K562 (cell line): ENCODE data around the gene FPGS. TPM values are rescaled to one million over a fixed set of nuclear protein-coding genes. Genes with fewer than 3 reads are reported as not detected.
A peak's percentile ranks its signal among the peaks of the same experiment; 100 is the strongest.

Experiments
- E2F5 ChIP-seq: sonication (generic); formaldehyde crosslinking; IDR thresholded peaks from 2 replicates; pipeline ENCODE4 v1.8.0; 2022; ENCODE audit warnings: mild to moderate bottlenecking, missing genetic modification reagents
- EGR1 ChIP-seq: fragments of 450-650 bp; conservative IDR thresholded peaks from 2 replicates; pipeline ENCODE4 v1.6.1; 2017; ENCODE audit warnings: mild to moderate bottlenecking
- FOXP1 ChIP-seq: sonication (generic); formaldehyde crosslinking; IDR thresholded peaks from 2 replicates; pipeline ENCODE4 v1.8.0; 2022; ENCODE audit warnings: mild to moderate bottlenecking, missing genetic modification reagents
- GABPB2 ChIP-seq: fragments of 250-450 bp; sonication (Bioruptor Pico); conservative IDR thresholded peaks from 2 replicates; pipeline ENCODE4 v1.5.1; 2021; ENCODE audit warnings: mild to moderate bottlenecking
- KDM4B ChIP-seq, 2 experiments: fragments of 450-650 bp in 1 of 2; sonication (generic) in 1 of 2; IDR thresholded peaks; 2 replicates each; pipeline ENCODE4 v1.6.1; 2016 to 2017; ENCODE audit warnings: borderline replicate concordance in 2 of 2, antibody characterized with exemption in 1 of 2, low read depth in 1 of 2, mild to moderate bottlenecking in 1 of 2
- OTX1 ChIP-seq: fragments of 450-650 bp; formaldehyde crosslinking; IDR thresholded peaks from 2 replicates; pipeline ENCODE4 v1.4.0; 2022; ENCODE audit warnings: mild to moderate bottlenecking
- SMARCA4 ChIP-seq: fragments of 450-650 bp; IDR thresholded peaks from 2 replicates; pipeline ENCODE4 v1.6.1; 2016
- TBP ChIP-seq: optimal IDR thresholded peaks from 2 replicates; pipeline ENCODE3; 2011; ENCODE audit warnings: low read depth, low read length, improper control_type of control experiment
- TCF15 ChIP-seq: fragments of 250-450 bp; sonication (Bioruptor Pico); IDR thresholded peaks from 2 replicates; pipeline ENCODE4 v1.8.0; 2022; ENCODE audit warnings: moderate library complexity, mild to moderate bottlenecking, inconsistent platforms
- USF1 ChIP-seq: sonication (generic); formaldehyde crosslinking; IDR thresholded peaks from 2 replicates; pipeline ENCODE4 v1.9.0; 2022; ENCODE audit warnings: mild to moderate bottlenecking, missing genetic modification reagents
- ZNF644 ChIP-seq: fragments of 200-800 bp; sonication (Bioruptor generic); IDR thresholded peaks from 2 replicates; pipeline ENCODE4 v1.6.1; 2016; ENCODE audit warnings: low read depth, missing genetic modification characterization, missing compliant biosample characterization
- ZNF76 ChIP-seq: fragments of 250-450 bp; sonication (Bioruptor Pico); IDR thresholded peaks from 2 replicates; pipeline ENCODE4 v1.4.0; 2020; ENCODE audit warnings: mild to moderate bottlenecking, moderate library complexity, borderline replicate concordance
- polyA plus RNA-seq, 8 experiments: library from polyadenylated mRNA; depleted of rRNA in 4 of 8; stranded (reverse) in 5 of 8; unstranded in 3 of 8; fragments of >200 nt; fragmentation: Nextera tagmentation in 2 of 8; fragmentation: Illumina TruSeq in 1 of 8; extraction: Ambion mirVana in 2 of 8; extraction: Trizol in 1 of 8; gene quantifications; 2 replicates each; pipeline versions ENCODE4 v1.2.1 to v1.2.3, GENCODE V29; 2011 to 2014; ENCODE audit warnings: inconsistent platforms in 1 of 8, missing spikeins in 1 of 8
- total RNA-seq, 7 experiments: library from RNA; depleted of rRNA in 6 of 7; stranded (reverse); fragments of >200 nt in 6 of 7; fragmentation: Illumina TruSeq in 2 of 7; extraction: Trizol in 2 of 7; gene quantifications; 2 replicates each; pipeline versions ENCODE4 v1.2.1 to v1.2.3, GENCODE V29; 2011 to 2021; ENCODE audit warnings: low replicate concordance in 1 of 7

Gene FPGS
- total and polyA plus RNA-seq, 9 of the 15 experiments (the other 6 are each of a cell fraction or from before 2014, with no cell fraction given) = 0.84 to 86.4 (median 59.2) TPM

- TF ChIP-seq E2F5 (CRISPR knock-in tag) (no peak), TCF15 (CRISPR knock-in tag) (no peak), USF1 (no peak; the same call in none of the 2 replicates), ZNF76 (CRISPR knock-in tag) (no peak), KDM4B (IDR thresholded peaks at IDR 0.05; ENCODE audit: borderline replicate concordance in 2 of 2, low read depth in 1 of 2) (peak in 1 of 2 experiments; percentile 32; a peak in 1 of 4 replicates), ZNF644 (tag) (no peak), FOXP1 (no peak), OTX1 (CRISPR knock-in tag) (no peak), SMARCA4 (peak; percentile 35; the same call in 1 of the 2 replicates), GABPB2 (no peak), EGR1 (peak; percentile 92), TBP (peak; percentile 8)
- TF ChIP-seq, all 486 proteins: peak for 67
Observed at GRCh38 chr9:127770905-127771569, 31.6 kb upstream of the FPGS start (continued).
